ENCODE results near the gene NPHP4. TPM values are rescaled to one million over a fixed set of nuclear protein-coding genes. Genes with fewer than 3 reads are reported as not detected.

The NPHP4 gene
- total and polyA plus RNA-seq, 10 of the 15 experiments (the other 5 are each of a cell fraction or from before 2014, with no cell fraction given): 0.16 to 10.5 (median 3.1) TPM

GRCh38 chr1:6028042-6028850 is 36.0 kb upstream of the NPHP4 start:
- in situ Hi-C loops (cut with MboI) (no loop called here), intact Hi-C loops (cut with micrococcal nuclease; ENCODE audit: unreplicated experiment) (loop anchor here (5.0 kb wide), 1 partner anchor 169 kb away; the partner anchor contains the start of gene RPL22)
- Histone ChIP-seq H3K4me1 (ENCODE audit: control insufficient read depth, insufficient read depth, low read length) (peaks cover 40% of the 10 kb centered on the region), H3K9me3 (replicated peaks; ENCODE audit: control insufficient read depth, insufficient read depth, low read length) (no peaks in the 10 kb centered on the region), H3K27me3 (replicated peaks in 1 of 2; ENCODE audit: control insufficient read depth in 2 of 2, insufficient read depth in 2 of 2, low read length in 1 of 2) (no peaks in the 10 kb centered on the region), H3K79me2 (ENCODE audit: control insufficient read depth, insufficient read depth, low read length) (peaks cover 72% of the 10 kb centered on the region), H2AFZ (ENCODE audit: control insufficient read depth, low read depth, low read length) (peak overlapping the region; percentile 48), H3K9ac (ENCODE audit: control insufficient read depth, insufficient read depth, low read length) (peak overlapping the region; percentile 86), H4K20me1 (ENCODE audit: control insufficient read depth, insufficient read depth) (peaks cover 4% of the 10 kb centered on the region; the same call in 1 of the 2 replicates), H3K4me2 (ENCODE audit: control insufficient read depth, insufficient read depth) (peak overlapping the region; percentile 96), H3K36me3 (ENCODE audit: control insufficient read depth in 2 of 2, insufficient read depth in 2 of 2, low read length in 1 of 2) (peaks cover 4 to 6% of the 10 kb centered on the region in 2 experiments), H3K4me3 (peak overlapping the region; percentile 89), H3K27ac (ENCODE audit: control insufficient read depth, insufficient read depth) (peak overlapping the region; percentile 82)
- ATAC-seq (peak; percentile 44), DNase-seq (ENCODE audit: low read depth, low spot score) (no peak), FAIRE-seq (peak; percentile 71)
- BruUV-seq (replicated peaks): no TSS peak
- CTCF ChIA-PET: interaction anchor here (1.3 kb wide), 1 partner anchor 11 kb away, joined by 3 read pairs; no protein-coding TSS in a partner anchor
- 6% methylated on average over 19 of the region's 19 CpGs for WGBS (ENCODE audit: insufficient coverage, insufficient replicate concordance, low lambda C conversion rate, missing lambda C conversion rate)
- POLR2A ChIA-PET: interaction anchor here (0.7 to 4.4 kb wide), 2 partner anchors 36 to 799 kb away, joined by 7 to 38 read pairs; partner anchors contain the start of gene NPHP4
- RAD21 ChIA-PET (ENCODE audit: unreplicated experiment): interaction anchor here (0.6 to 1.1 kb wide), 2 partner anchors 36 to 37 kb away, joined by 4 to 5 read pairs; partner anchors contain the start of gene NPHP4
- SMC1A ChIA-PET (ENCODE audit: uncharacterized antibody, unreplicated experiment): interaction anchor here (1.8 kb wide), 1 partner anchor 34 kb away, joined by 3 read pairs; no protein-coding TSS in a partner anchor
- TF ChIP-seq ZBTB11 (CRISPR knock-in tag; IDR thresholded peaks at IDR 0.05) (no peak), NFYB (IDR thresholded peaks at IDR 0.05; ENCODE audit: insufficient read depth, low read depth, low read length) (no peak), ASH2L (IDR thresholded peaks at IDR 0.05; ENCODE audit: borderline replicate concordance, low read depth) (no peak), SREBF1 (IDR thresholded peaks at IDR 0.05; ENCODE audit: low read length) (no peak), ZNF384 (IDR thresholded peaks at IDR 0.05; ENCODE audit: borderline replicate concordance, low read depth, low read length) (no peak), CBFB (IDR thresholded peaks at IDR 0.05; ENCODE audit: low read depth) (peak; percentile 74; the same call in 1 of the 2 replicates), EED (IDR thresholded peaks at IDR 0.05; ENCODE audit: low read depth) (0 out of 2 replicates have a peak, but pooled peaks have one; percentile 35), ZNF24 (IDR thresholded peaks at IDR 0.05) (no peak), ZNF217 (IDR thresholded peaks at IDR 0.05) (no peak), SPI1 (IDR thresholded peaks at IDR 0.05; ENCODE audit: borderline replicate concordance, insufficient read depth, low read depth, low read length) (peak; percentile 85), KLF5 (IDR thresholded peaks at IDR 0.05; ENCODE audit: partially characterized antibody) (no peak), EGR1 (IDR thresholded peaks at IDR 0.05; ENCODE audit: borderline replicate concordance in 1 of 2, low read depth in 2 of 2, low read length in 2 of 2) (0 out of 3 replicates have a peak, but pooled peaks of 1 of the 2 experiments have one; percentile 31), MYB (IDR thresholded peaks at IDR 0.05; ENCODE audit: borderline replicate concordance, low read depth, low read length) (no peak), ZBTB40 (IDR thresholded peaks at IDR 0.05; ENCODE audit: borderline replicate concordance) (peak; percentile 46; the same call in 1 of the 2 replicates), RUNX3 (IDR thresholded peaks at IDR 0.05; ENCODE audit: low read length) (peak; percentile 91)

All from GM12878 (cell line).